A673 (cell line): ENCODE data around the gene SWSAP1. TPM values are rescaled to one million over a fixed set of nuclear protein-coding genes. Genes with fewer than 3 reads are reported as not detected.

Source experiments
- BruUV-seq: library from RNA; stranded (reverse); fragments of 400-500 nt; replicated peaks from 2 replicates; lab custom pipeline; 2021; lab: Mats Ljungman, UMichigan
- CTCF ChIA-PET: fragments of 300-600 bp; sonication (Branson Sonifier 250); formaldehyde crosslinking; loops from one replicate; lab custom pipeline; 2022; ENCODE audit warnings: antibody characterized with exemption; lab: Charles Lee
- POLR2A ChIA-PET: fragments of 300-600 bp; sonication (Branson Sonifier 250); formaldehyde crosslinking; loops from one replicate; lab custom pipeline; 2022; ENCODE audit warnings: antibody characterized with exemption; ENCODE audit not compliant: low non-redundant PET; lab: Charles Lee
- DNase-seq: peaks from one replicate; pipeline ENCODE4 v3.0.0-alpha.2; 2015; ENCODE audit warnings: low spot score
- H3K27ac ChIP-seq: fragments of 200-600 bp; sonication (generic); 2 replicates; pipeline ENCODE4 v1.5.1; 2016; ENCODE audit warnings: mixed run types, low read depth, mild to moderate bottlenecking, mixed read lengths, antibody characterized with exemption, low read length; ENCODE audit not compliant: poor library complexity, severe bottlenecking
- H3K27me3 ChIP-seq: fragments of 200-600 bp; sonication (generic); replicated peaks from 2 replicates; pipeline ENCODE4 v1.6.1; 2017; ENCODE audit warnings: mixed run types, low read depth, mild to moderate bottlenecking, mixed read lengths, antibody characterized with exemption, low read length; ENCODE audit not compliant: insufficient read depth, poor library complexity
- H3K36me3 ChIP-seq: fragments of 200-600 bp; sonication (generic); 2 replicates; pipeline ENCODE4 v1.6.1; 2016; ENCODE audit warnings: mixed run types, mild to moderate bottlenecking, mixed read lengths, antibody characterized with exemption, low read length; ENCODE audit not compliant: insufficient read depth, poor library complexity, severe bottlenecking
- H3K4me1 ChIP-seq: fragments of 200-600 bp; sonication (generic); 2 replicates; pipeline ENCODE4 v1.6.1; 2017; ENCODE audit warnings: mixed run types, mild to moderate bottlenecking, mixed read lengths, antibody characterized with exemption, low read length; ENCODE audit not compliant: insufficient read depth, poor library complexity, severe bottlenecking
- H3K4me3 ChIP-seq: fragments of 200-600 bp; sonication (generic); 2 replicates; pipeline ENCODE4 v1.5.1; 2016; ENCODE audit warnings: low read depth, mixed run types, mild to moderate bottlenecking, mixed read lengths, low read length; ENCODE audit not compliant: poor library complexity, severe bottlenecking
- H3K9me3 ChIP-seq: fragments of 200-600 bp; sonication (generic); 2 replicates; pipeline ENCODE4 v1.6.1; 2016; ENCODE audit warnings: mixed run types, low read depth, mild to moderate bottlenecking, mixed read lengths, antibody characterized with exemption, low read length; ENCODE audit not compliant: poor library complexity, severe bottlenecking
- EZH2 ChIP-seq: fragments of 200-600 bp; sonication (generic); IDR thresholded peaks from 2 replicates; pipeline ENCODE4 v1.6.1; 2017; ENCODE audit warnings: borderline replicate concordance, low read depth, mild to moderate bottlenecking, mixed read lengths, antibody characterized with exemption, low read length; ENCODE audit not compliant: poor library complexity, severe bottlenecking
- intact Hi-C: fragments of 100-400 bp; cut with micrococcal nuclease; formaldehyde crosslinking; loops from one replicate; pipeline ENCODE4 v1.10.0; 2022; ENCODE audit not compliant: unreplicated experiment
- total RNA-seq: library from RNA; stranded (reverse); gene quantifications from 2 replicates; pipeline ENCODE4 v1.2.3, GENCODE V29; 2021
- TF ChIP-seq, protein P1 (sequence below): fragments of 300-800, 200-600 bp; sonication (generic); conservative IDR thresholded peaks from 2 replicates; pipeline ENCODE4 v1.5.1; 2017; ENCODE audit warnings: low read depth, mild to moderate bottlenecking, antibody characterized with exemption, low read length, moderate library complexity, mixed read lengths

SWSAP1 gene
- total RNA-seq, 1 experiment from 2014 or later = 3.3 TPM

DNA sequence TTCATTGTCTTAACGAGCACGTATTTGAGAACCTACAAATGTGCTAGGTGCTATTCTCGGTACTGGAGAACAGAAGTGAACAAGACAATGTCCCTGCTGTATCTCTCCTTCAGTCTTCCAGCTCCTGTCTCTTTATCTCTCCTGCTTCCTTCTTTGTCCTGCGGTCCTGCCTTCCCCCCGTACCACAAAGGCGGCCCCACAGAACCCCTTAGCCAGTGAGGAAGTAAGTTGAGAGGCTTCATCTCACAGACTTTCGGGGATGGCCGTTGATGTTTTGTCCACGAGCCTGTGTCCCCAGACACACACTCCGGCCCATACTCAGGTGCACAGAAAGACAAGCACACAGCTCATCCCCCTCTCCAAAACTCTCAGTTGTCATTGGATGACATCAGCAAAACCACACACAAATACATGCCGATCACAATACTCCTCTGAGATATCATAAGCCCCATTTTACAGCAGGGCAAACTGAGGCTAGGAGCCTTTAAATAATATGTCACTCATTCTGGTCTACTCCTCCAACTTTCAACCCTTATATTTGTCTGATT lies 507 bp upstream of the SWSAP1 start:
- ChIA-PET POLR2A (no interaction called here), CTCF (interaction anchor here (1.9 kb wide), 1 partner anchor 80 kb away, joined by 5 read pairs; no protein-coding TSS in a partner anchor)
- no peak overlapping the region for H3K27ac ChIP-seq
- no peak for DNase-seq
- peak overlapping the region; percentile 61 for H3K4me3 ChIP-seq
- BruUV-seq = no TSS peak
- H3K4me1 ChIP-seq = peaks cover 19% of the 10 kb centered on the region
- no peaks in the 10 kb centered on the region for H3K27me3 ChIP-seq
- intact Hi-C loops = no loop called here
- TF ChIP-seq, protein P1, sequence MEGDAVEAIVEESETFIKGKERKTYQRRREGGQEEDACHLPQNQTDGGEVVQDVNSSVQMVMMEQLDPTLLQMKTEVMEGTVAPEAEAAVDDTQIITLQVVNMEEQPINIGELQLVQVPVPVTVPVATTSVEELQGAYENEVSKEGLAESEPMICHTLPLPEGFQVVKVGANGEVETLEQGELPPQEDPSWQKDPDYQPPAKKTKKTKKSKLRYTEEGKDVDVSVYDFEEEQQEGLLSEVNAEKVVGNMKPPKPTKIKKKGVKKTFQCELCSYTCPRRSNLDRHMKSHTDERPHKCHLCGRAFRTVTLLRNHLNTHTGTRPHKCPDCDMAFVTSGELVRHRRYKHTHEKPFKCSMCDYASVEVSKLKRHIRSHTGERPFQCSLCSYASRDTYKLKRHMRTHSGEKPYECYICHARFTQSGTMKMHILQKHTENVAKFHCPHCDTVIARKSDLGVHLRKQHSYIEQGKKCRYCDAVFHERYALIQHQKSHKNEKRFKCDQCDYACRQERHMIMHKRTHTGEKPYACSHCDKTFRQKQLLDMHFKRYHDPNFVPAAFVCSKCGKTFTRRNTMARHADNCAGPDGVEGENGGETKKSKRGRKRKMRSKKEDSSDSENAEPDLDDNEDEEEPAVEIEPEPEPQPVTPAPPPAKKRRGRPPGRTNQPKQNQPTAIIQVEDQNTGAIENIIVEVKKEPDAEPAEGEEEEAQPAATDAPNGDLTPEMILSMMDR = no peak
- no peak for TF ChIP-seq EZH2
- no peaks in the 10 kb centered on the region for H3K9me3 ChIP-seq
- H3K36me3 ChIP-seq = no peaks in the 10 kb centered on the region

DNA sequence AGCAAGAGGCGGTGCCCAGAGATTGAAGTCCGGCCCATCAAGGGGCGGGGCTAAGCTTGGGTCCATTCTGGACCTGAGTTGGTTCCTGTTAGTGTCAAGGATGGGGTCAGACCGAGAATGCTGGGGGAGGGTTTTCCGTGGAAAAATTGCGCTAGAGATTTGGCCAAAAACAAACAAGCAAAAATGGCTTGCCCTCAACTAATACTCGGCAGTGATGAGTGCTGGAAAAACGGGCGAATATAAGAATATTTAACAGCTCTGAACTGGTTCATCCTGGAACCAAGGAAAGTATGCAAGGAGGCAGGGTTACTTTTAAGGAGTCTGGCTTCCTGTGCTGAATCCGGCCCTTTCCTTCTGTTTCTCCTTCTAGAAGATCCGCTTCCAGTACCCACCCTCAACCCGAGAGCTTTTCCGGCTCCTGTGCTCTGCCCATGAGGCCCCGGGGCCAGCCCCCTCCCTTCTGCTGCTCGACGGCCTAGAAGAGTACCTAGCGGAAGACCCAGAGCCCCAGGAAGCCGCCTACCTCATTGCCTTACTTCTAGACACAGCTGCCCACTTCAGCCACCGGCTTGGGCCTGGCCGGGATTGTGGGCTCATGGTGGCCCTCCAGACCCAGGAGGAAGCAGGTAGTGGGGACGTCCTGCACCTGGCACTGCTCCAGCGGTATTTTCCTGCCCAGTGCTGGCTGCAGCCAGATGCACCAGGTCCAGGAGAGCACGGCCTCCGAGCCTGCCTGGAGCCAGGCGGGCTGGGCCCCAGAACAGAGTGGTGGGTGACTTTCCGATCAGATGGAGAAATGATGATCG lies 880 bp downstream of the SWSAP1 start:
- DNase-seq = peak; percentile 44
- Histone ChIP-seq H3K27ac (peak overlapping the region; percentile 94), H3K27me3 (no peaks in the 10 kb centered on the region), H3K4me1 (peaks cover 21% of the 10 kb centered on the region), H3K9me3 (no peaks in the 10 kb centered on the region), H3K36me3 (no peaks in the 10 kb centered on the region), H3K4me3 (peak overlapping the region; percentile 61)
- TF ChIP-seq EZH2 = no peak
- TF ChIP-seq, protein P1 = no peak
- CTCF ChIA-PET = interaction anchor here (0.6 to 1.9 kb wide), 5 partner anchors 29 to 161 kb away, joined by 3 to 5 read pairs (median 4); partner anchors contain the start of genes CCDC159 and TMEM205
- POLR2A ChIA-PET = interaction anchor here (0.5 to 0.8 kb wide), 2 partner anchors 81 to 881 kb away, joined by 4 to 7 read pairs; no protein-coding TSS in a partner anchor
- intact Hi-C loops = no loop called here
- BruUV-seq = TSS peak; percentile 85

DNA sequence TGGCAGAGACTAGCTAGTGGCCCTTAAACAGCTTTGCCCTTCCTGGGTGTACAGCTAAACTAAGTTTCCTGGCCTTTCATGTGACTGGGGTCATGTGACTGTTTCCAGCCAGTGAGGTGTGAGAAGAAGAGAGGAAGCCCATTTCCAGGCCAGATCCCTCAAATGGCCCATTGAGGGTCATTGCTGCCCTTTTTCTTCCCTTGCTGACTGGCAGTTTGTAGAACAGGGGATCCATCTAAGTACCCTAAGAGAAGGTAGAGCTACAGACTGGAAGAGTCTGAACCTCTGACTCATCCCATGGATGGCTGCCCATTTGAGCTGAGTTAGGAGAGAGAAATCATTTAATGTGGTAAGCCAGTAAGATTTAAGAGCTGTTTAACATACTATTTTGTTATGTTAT lies 2.8 kb downstream of the SWSAP1 start:
- POLR2A ChIA-PET = no interaction called here
- Histone ChIP-seq H3K36me3 (no peaks in the 10 kb centered on the region), H3K27ac (no peak overlapping the region), H3K4me1 (peaks cover 22% of the 10 kb centered on the region), H3K27me3 (no peaks in the 10 kb centered on the region), H3K4me3 (no peak overlapping the region), H3K9me3 (no peaks in the 10 kb centered on the region)
- intact Hi-C loops = no loop called here
- BruUV-seq = no TSS peak
- DNase-seq = no peak
- CTCF ChIA-PET = interaction anchor here (0.6 kb wide), 1 partner anchor 87 kb away, joined by 3 read pairs; no protein-coding TSS in a partner anchor
- TF ChIP-seq, protein P1 = no peak
- no peak for TF ChIP-seq EZH2
